ENCODE results near the gene ARSB. TPM values are rescaled to one million over a fixed set of nuclear protein-coding genes. Genes with fewer than 3 reads are reported as not detected.

The ARSB gene
- total RNA-seq, 1 donor from 2014 or later = 1.8 TPM

GRCh38 chr5:78809444-78809843, 175.7 kb downstream of the ARSB start:
- Histone ChIP-seq H3K36me3 (ENCODE audit: control insufficient read depth, insufficient read depth, low read length) (no peaks in the 10 kb centered on the region), H3K4me3 (ENCODE audit: low read depth, low read length) (no peak overlapping the region), H3K27me3 (ENCODE audit: control insufficient read depth, insufficient read depth, low read length) (no peaks in the 10 kb centered on the region)
- DNase-seq (ENCODE audit: low read depth) = no peak
- FAIRE-seq = no peak
- TF ChIP-seq, protein P1, sequence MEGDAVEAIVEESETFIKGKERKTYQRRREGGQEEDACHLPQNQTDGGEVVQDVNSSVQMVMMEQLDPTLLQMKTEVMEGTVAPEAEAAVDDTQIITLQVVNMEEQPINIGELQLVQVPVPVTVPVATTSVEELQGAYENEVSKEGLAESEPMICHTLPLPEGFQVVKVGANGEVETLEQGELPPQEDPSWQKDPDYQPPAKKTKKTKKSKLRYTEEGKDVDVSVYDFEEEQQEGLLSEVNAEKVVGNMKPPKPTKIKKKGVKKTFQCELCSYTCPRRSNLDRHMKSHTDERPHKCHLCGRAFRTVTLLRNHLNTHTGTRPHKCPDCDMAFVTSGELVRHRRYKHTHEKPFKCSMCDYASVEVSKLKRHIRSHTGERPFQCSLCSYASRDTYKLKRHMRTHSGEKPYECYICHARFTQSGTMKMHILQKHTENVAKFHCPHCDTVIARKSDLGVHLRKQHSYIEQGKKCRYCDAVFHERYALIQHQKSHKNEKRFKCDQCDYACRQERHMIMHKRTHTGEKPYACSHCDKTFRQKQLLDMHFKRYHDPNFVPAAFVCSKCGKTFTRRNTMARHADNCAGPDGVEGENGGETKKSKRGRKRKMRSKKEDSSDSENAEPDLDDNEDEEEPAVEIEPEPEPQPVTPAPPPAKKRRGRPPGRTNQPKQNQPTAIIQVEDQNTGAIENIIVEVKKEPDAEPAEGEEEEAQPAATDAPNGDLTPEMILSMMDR (IDR thresholded peaks at IDR 0.05; ENCODE audit: insufficient read depth, low read length, severe bottlenecking) = no peak

- Histone ChIP-seq H3K27me3 (ENCODE audit: control insufficient read depth, insufficient read depth, low read length) (no peaks in the 10 kb centered on the region), H3K36me3 (ENCODE audit: control insufficient read depth, insufficient read depth, low read length) (no peaks in the 10 kb centered on the region), H3K4me3 (ENCODE audit: low read depth, low read length) (no peak overlapping the region)
- DNase-seq (ENCODE audit: low read depth) = no peak
- no peak for FAIRE-seq
- TF ChIP-seq, protein P1 (IDR thresholded peaks at IDR 0.05; ENCODE audit: insufficient read depth, low read length, severe bottlenecking) = no peak
Measured at GRCh38 chr5:78808818-78809217, 176.3 kb downstream of the ARSB start.

GRCh38 chr5:78808380-78808779, 176.7 kb downstream of the ARSB start:
- TF ChIP-seq, protein P1 (IDR thresholded peaks at IDR 0.05; ENCODE audit: insufficient read depth, low read length, severe bottlenecking) = no peak
- H3K27me3 ChIP-seq (ENCODE audit: control insufficient read depth, insufficient read depth, low read length) = no peaks in the 10 kb centered on the region
- FAIRE-seq = no peak

GRCh38 chr5:78806544-78806943, 178.6 kb downstream of the ARSB start:
- TF ChIP-seq, protein P1 (IDR thresholded peaks at IDR 0.05; ENCODE audit: insufficient read depth, low read length, severe bottlenecking) = no peak
- peak; percentile 38 for DNase-seq (ENCODE audit: low read depth)
- Histone ChIP-seq H3K36me3 (ENCODE audit: control insufficient read depth, insufficient read depth, low read length) (no peaks in the 10 kb centered on the region), H3K4me3 (ENCODE audit: low read depth, low read length) (no peak overlapping the region), H3K27me3 (ENCODE audit: control insufficient read depth, insufficient read depth, low read length) (no peaks in the 10 kb centered on the region)
- no peak for FAIRE-seq

More at GRCh38 chr5:78808380-78808779, 176.7 kb downstream of the ARSB start:
- no peak for DNase-seq (ENCODE audit: low read depth)
- H3K36me3 ChIP-seq (ENCODE audit: control insufficient read depth, insufficient read depth, low read length) = no peaks in the 10 kb centered on the region
- no peak overlapping the region for H3K4me3 ChIP-seq (ENCODE audit: low read depth, low read length)

DNA sequence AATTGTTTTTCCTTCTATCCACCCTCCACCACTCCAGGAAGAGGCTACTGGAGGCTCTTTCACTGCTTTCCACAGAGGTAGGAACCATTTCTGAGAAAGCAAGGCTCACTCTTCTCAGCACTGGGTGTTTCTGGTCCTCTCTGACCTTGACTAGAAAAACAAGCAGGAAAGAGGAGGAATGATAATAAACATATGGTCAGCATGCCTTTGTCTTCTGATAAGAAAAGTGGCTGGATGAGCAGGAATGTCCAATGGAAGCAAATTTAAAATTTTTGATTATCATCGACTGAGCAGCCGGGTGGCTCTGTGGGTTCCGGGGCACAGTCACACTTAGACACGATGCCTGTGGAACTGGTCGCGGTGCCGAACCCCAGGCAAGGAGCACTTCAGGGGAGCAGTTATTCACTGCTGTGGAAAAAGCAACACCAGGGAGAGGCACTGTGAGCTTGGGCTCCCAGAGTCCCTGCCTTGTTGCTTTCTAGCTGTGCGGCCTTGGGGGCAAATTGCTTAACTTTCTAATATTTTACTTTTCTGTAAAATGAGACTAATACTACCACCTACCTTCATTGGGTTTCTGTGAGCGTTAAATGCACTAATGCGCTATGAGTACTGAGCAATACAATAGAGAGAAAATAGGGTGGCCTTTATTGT, 179.5 kb downstream of the ARSB start:
- FAIRE-seq (no peak), DNase-seq (ENCODE audit: low read depth) (no peak)
- TF ChIP-seq, protein P1 (IDR thresholded peaks at IDR 0.05; ENCODE audit: insufficient read depth, low read length, severe bottlenecking) = no peak
- H3K4me3 ChIP-seq (ENCODE audit: low read depth, low read length) = no peak overlapping the region
- no peaks in the 10 kb centered on the region for H3K27me3 ChIP-seq (ENCODE audit: control insufficient read depth, insufficient read depth, low read length)
- H3K36me3 ChIP-seq (ENCODE audit: control insufficient read depth, insufficient read depth, low read length) = no peaks in the 10 kb centered on the region

DNA sequence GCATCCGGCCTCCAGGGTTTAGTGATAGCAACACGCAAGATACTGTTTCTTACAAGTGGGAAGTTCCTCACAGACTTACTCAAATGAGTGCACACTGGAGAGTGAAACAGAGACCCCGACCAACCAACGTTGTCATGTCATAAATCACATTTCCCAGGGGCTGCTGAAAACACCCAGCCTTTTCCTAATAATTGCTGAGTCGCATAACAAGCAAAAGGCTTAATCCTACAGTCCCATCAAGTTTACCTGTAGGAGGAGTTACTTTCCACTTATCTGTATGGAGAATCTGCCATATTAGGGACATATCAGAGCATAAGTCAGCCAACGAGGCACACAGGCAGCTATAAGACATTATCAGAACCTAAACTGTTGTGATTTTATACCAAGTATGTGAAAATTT, 180.1 kb downstream of the ARSB start:
- TF ChIP-seq, protein P1 (IDR thresholded peaks at IDR 0.05; ENCODE audit: insufficient read depth, low read length, severe bottlenecking) = no peak
- H3K4me3 ChIP-seq (ENCODE audit: low read depth, low read length) = no peak overlapping the region
- no peaks in the 10 kb centered on the region for H3K36me3 ChIP-seq (ENCODE audit: control insufficient read depth, insufficient read depth, low read length)
- FAIRE-seq (no peak), DNase-seq (ENCODE audit: low read depth) (no peak)
- no peaks in the 10 kb centered on the region for H3K27me3 ChIP-seq (ENCODE audit: control insufficient read depth, insufficient read depth, low read length)
